Measurements from ENCODE around the gene SGCE.

SGCE gene

GRCh38 chr7:94621120-94621519 is 34.8 kb downstream of the SGCE start:
- DNase-seq = no peak

GRCh38 chr7:94620703-94621118 is 35.2 kb downstream of the SGCE start:
- peak; percentile 16 for DNase-seq

- DNase-seq = no peak
Measured at GRCh38 chr7:94618126-94618525, 37.8 kb downstream of the SGCE start.

GRCh38 chr7:94616855-94617254 is 39.1 kb downstream of the SGCE start:
- DNase-seq = no peak

GRCh38 chr7:94615666-94616065 is 40.3 kb downstream of the SGCE start:
- DNase-seq = no peak

GRCh38 chr7:94612661-94613060 is 43.3 kb downstream of the SGCE start:
- no peak for DNase-seq

- no peak for DNase-seq
Measured at GRCh38 chr7:94612253-94612652, 43.7 kb downstream of the SGCE start.

GRCh38 chr7:94609561-94609960 is 46.4 kb downstream of the SGCE start:
- DNase-seq = no peak

GRCh38 chr7:94605031-94605430 is 50.9 kb downstream of the SGCE start:
- DNase-seq = no peak

- DNase-seq = no peak
Measured at GRCh38 chr7:94602181-94602580, 53.8 kb downstream of the SGCE start.

GRCh38 chr7:94600267-94600666 is 55.7 kb downstream of the SGCE start:
- DNase-seq = no peak

GRCh38 chr7:94595717-94596116 is 60.2 kb downstream of the SGCE start:
- no peak for DNase-seq

- DNase-seq = no peak
Measured at GRCh38 chr7:94594882-94595281, 61.1 kb downstream of the SGCE start.

- DNase-seq = no peak
Measured at GRCh38 chr7:94591176-94591575, 64.8 kb downstream of the SGCE start.

- DNase-seq = no peak
Measured at GRCh38 chr7:94590526-94591162, 65.3 kb downstream of the SGCE start.

- no peak for DNase-seq
Measured at GRCh38 chr7:94588075-94588474, 67.9 kb downstream of the SGCE start.

- no peak for DNase-seq
Measured at GRCh38 chr7:94584113-94584512, 71.8 kb downstream of the SGCE start.

- DNase-seq = no peak
Measured at GRCh38 chr7:94580601-94581000, 75.3 kb downstream of the SGCE start.

- DNase-seq = no peak
Measured at GRCh38 chr7:94579470-94579869, 76.5 kb downstream of the SGCE start.

GRCh38 chr7:94578614-94579013 is 77.3 kb downstream of the SGCE start:
- DNase-seq = no peak

GRCh38 chr7:94577357-94577756 is 78.6 kb downstream of the SGCE start:
- no peak for DNase-seq

GRCh38 chr7:94576316-94576715 is 79.6 kb downstream of the SGCE start:
- DNase-seq = no peak

- DNase-seq = no peak
Measured at GRCh38 chr7:94575646-94576045, 80.3 kb downstream of the SGCE start.

- DNase-seq = no peak
Measured at GRCh38 chr7:94571816-94572215, 84.1 kb downstream of the SGCE start.

GRCh38 chr7:94567396-94567795 is 88.5 kb downstream of the SGCE start:
- no peak for DNase-seq
